HepG2 (cell line): ENCODE measurements around the gene USP32. TPM values are rescaled to one million over a fixed set of nuclear protein-coding genes. Genes with fewer than 3 reads are reported as not detected.

Experiments used
- FOXO4 ChIP-seq: sonication (generic); formaldehyde crosslinking; conservative IDR thresholded peaks from 2 replicates; pipeline ENCODE4 v1.8.1; 2023; ENCODE audit warnings: missing genetic modification reagents
- HOXA5 ChIP-seq: sonication (generic); formaldehyde crosslinking; IDR thresholded peaks from 2 replicates; pipeline ENCODE4 v1.4.0; 2020; ENCODE audit warnings: missing genetic modification reagents
- IRF2 ChIP-seq: IDR thresholded peaks from 2 replicates; pipeline ENCODE4 v1.6.1; 2018; ENCODE audit warnings: missing genetic modification reagents, missing compliant biosample characterization
- KDM6A ChIP-seq: IDR thresholded peaks from 2 replicates; pipeline ENCODE4 v1.6.1; 2016; ENCODE audit warnings: low read depth
- NFE2L2 ChIP-seq: fragments of 150-350 bp; IDR thresholded peaks from 2 replicates; pipeline ENCODE4 v1.6.1; 2014; ENCODE audit warnings: low read length
- SMARCC2 ChIP-seq: fragments of 450-650 bp; IDR thresholded peaks from 2 replicates; pipeline ENCODE4 v1.6.1; 2017; ENCODE audit warnings: antibody characterized with exemption, mild to moderate bottlenecking
- STAG1 ChIP-seq: sonication (generic); formaldehyde crosslinking; IDR thresholded peaks from 2 replicates; pipeline ENCODE4 v1.4.0; 2020; ENCODE audit warnings: missing genetic modification reagents
- ZFYVE20 ChIP-seq: sonication (generic); formaldehyde crosslinking; IDR thresholded peaks from 2 replicates; pipeline ENCODE4 v1.8.0; 2023; ENCODE audit warnings: low read depth, mild to moderate bottlenecking, moderate library complexity, missing genetic modification reagents, borderline replicate concordance
- ZNF124 ChIP-seq: sonication (generic); formaldehyde crosslinking; IDR thresholded peaks from 2 replicates; pipeline ENCODE4 v1.4.0; 2020; ENCODE audit warnings: missing genetic modification reagents
- ZNF607 ChIP-seq: sonication (generic); formaldehyde crosslinking; IDR thresholded peaks from 2 replicates; pipeline ENCODE4 v1.5.1; 2020; ENCODE audit warnings: missing genetic modification reagents, mild to moderate bottlenecking, borderline replicate concordance
- polyA plus RNA-seq, 8 experiments: library from polyadenylated mRNA; depleted of rRNA in 3 of 8; stranded (reverse) in 7 of 8; unstranded in 1 of 8; fragments of >200 nt; fragmentation: Illumina TruSeq in 4 of 8; extraction: Trizol in 4 of 8; gene quantifications; 2 replicates each; pipeline versions ENCODE4 v1.2.1 to v1.2.3, GENCODE V29; 2011 to 2016; ENCODE audit warnings: low read depth in 4 of 8, missing spikeins in 1 of 8, mixed read lengths in 1 of 8; ENCODE audit not compliant: insufficient read depth in 1 of 8
- total RNA-seq, 5 experiments: library from RNA; depleted of rRNA; stranded (reverse); fragments of >200 nt; fragmentation: Illumina TruSeq; extraction: Trizol; gene quantifications; 2 replicates each; pipeline ENCODE4 v1.2.3, GENCODE V29; 2016; ENCODE audit warnings: low read depth in 1 of 5
- TF ChIP-seq, protein P1 (sequence below): sonication (generic); formaldehyde crosslinking; IDR thresholded peaks from 2 replicates; pipeline ENCODE4 v1.4.0; 2020; ENCODE audit warnings: missing genetic modification reagents, borderline replicate concordance

Gene USP32
- total and polyA plus RNA-seq, 2 of the 13 experiments (the other 11 are each of a cell fraction or from before 2014, with no cell fraction given) = 24.9 to 39.9 TPM

- peak; percentile 98 for TF ChIP-seq ZNF124
- TF ChIP-seq IRF2 (CRISPR knock-in tag) = peak; percentile 89; the same call in 1 of the 2 replicates
- no peak for TF ChIP-seq SMARCC2
- TF ChIP-seq, protein P1, sequence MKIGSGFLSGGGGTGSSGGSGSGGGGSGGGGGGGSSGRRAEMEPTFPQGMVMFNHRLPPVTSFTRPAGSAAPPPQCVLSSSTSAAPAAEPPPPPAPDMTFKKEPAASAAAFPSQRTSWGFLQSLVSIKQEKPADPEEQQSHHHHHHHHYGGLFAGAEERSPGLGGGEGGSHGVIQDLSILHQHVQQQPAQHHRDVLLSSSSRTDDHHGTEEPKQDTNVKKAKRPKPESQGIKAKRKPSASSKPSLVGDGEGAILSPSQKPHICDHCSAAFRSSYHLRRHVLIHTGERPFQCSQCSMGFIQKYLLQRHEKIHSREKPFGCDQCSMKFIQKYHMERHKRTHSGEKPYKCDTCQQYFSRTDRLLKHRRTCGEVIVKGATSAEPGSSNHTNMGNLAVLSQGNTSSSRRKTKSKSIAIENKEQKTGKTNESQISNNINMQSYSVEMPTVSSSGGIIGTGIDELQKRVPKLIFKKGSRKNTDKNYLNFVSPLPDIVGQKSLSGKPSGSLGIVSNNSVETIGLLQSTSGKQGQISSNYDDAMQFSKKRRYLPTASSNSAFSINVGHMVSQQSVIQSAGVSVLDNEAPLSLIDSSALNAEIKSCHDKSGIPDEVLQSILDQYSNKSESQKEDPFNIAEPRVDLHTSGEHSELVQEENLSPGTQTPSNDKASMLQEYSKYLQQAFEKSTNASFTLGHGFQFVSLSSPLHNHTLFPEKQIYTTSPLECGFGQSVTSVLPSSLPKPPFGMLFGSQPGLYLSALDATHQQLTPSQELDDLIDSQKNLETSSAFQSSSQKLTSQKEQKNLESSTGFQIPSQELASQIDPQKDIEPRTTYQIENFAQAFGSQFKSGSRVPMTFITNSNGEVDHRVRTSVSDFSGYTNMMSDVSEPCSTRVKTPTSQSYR (CRISPR knock-in tag) = peak; percentile 86
- peak; percentile 99 for TF ChIP-seq ZNF607 (CRISPR knock-in tag)
- no peak for TF ChIP-seq FOXO4 (CRISPR knock-in tag)
- TF ChIP-seq KDM6A = 0 out of 2 replicates have a peak, but pooled peaks have one; percentile 37
- peak; percentile 33 for TF ChIP-seq STAG1 (CRISPR knock-in tag)
- peak; percentile 99 for TF ChIP-seq ZFYVE20
- peak; percentile 99 for TF ChIP-seq HOXA5 (CRISPR knock-in tag)
- TF ChIP-seq NFE2L2 = no peak
- TF ChIP-seq, all 625 proteins: peak for 456
Measured at GRCh38 chr17:60139438-60140285, 252.3 kb downstream of the USP32 start (continued).
